Activated CD4-positive, alpha-beta T cell treated with anti-CD3 and anti-CD28 coated beads, Interleukin-2, amount 10 ng/mL, durations not matched to agents 24 days and 14 days (primary cell): ENCODE measurements around the gene ETV4. TPM values are rescaled to one million over a fixed set of nuclear protein-coding genes. Genes with fewer than 3 reads are reported as not detected.
"Not testable (repeated sequence)": the region's sequence is repeated elsewhere in the genome, so short reads cannot be mapped to it uniquely, and the experiment has no call there.

Source experiments
- DNase-seq: peaks from one replicate; pipeline ENCODE4 v3.0.0; 2022
- H3K27ac Mint-ChIP-seq: one replicate; pipeline ENCODE4 v1.8.0; 2022; ENCODE audit warnings: mild to moderate bottlenecking, mixed read lengths
- H3K27me3 Mint-ChIP-seq: one replicate; pipeline ENCODE4 v1.8.0; 2022; ENCODE audit warnings: mixed read lengths
- H3K36me3 Mint-ChIP-seq: one replicate; pipeline ENCODE4 v1.8.0; 2022; ENCODE audit warnings: low read depth, mild to moderate bottlenecking, mixed read lengths
- H3K4me1 Mint-ChIP-seq: one replicate; pipeline ENCODE4 v1.8.0; 2021; ENCODE audit warnings: mixed read lengths
- H3K4me3 Mint-ChIP-seq: one replicate; pipeline ENCODE4 v1.8.0; 2022; ENCODE audit warnings: mild to moderate bottlenecking, moderate library complexity, mixed read lengths
- H3K9me3 Mint-ChIP-seq: one replicate; pipeline ENCODE4 v1.8.0; 2021; ENCODE audit warnings: mixed read lengths
- intact Hi-C: fragments of 100-400 bp; cut with micrococcal nuclease; formaldehyde crosslinking; loops from one replicate; pipeline ENCODE4 v1.15.1; 2023
- total RNA-seq: library from RNA; stranded (reverse); gene quantifications from 2 replicates; pipeline ENCODE4 v1.2.3, GENCODE V29; 2022

Gene ETV4
- total RNA-seq, 1 donor from 2014 or later: 7.7 TPM

GRCh38 chr17:43528319-43528987 is 17.7 kb downstream of the ETV4 start:
- Mint-ChIP-seq H3K27me3 (no peaks in the 10 kb centered on the region), H3K27ac (no peak overlapping the region)

GRCh38 chr17:43526886-43527648 is 19.1 kb downstream of the ETV4 start:
- H3K4me3 Mint-ChIP-seq: no peak overlapping the region
- DNase-seq: no peak
- no peak overlapping the region for H3K27ac Mint-ChIP-seq
- no peaks in the 10 kb centered on the region for H3K4me1 Mint-ChIP-seq
- H3K36me3 Mint-ChIP-seq: peaks cover 25% of the 10 kb centered on the region
- H3K9me3 Mint-ChIP-seq: no peaks in the 10 kb centered on the region
- intact Hi-C loops: no loop called here
- no peaks in the 10 kb centered on the region for H3K27me3 Mint-ChIP-seq

More at GRCh38 chr17:43528319-43528987, 17.7 kb downstream of the ETV4 start:
- intact Hi-C loops: no loop called here
- Mint-ChIP-seq H3K9me3 (no peaks in the 10 kb centered on the region), H3K4me3 (no peak overlapping the region), H3K4me1 (no peaks in the 10 kb centered on the region), H3K36me3 (peaks cover 14% of the 10 kb centered on the region)
- no peak for DNase-seq

GRCh38 chr17:43524945-43525575 is 21.1 kb downstream of the ETV4 start:
- Mint-ChIP-seq H3K4me3 (no peak overlapping the region), H3K36me3 (peaks cover 41% of the 10 kb centered on the region), H3K27ac (no peak overlapping the region), H3K4me1 (no peaks in the 10 kb centered on the region), H3K27me3 (no peaks in the 10 kb centered on the region), H3K9me3 (no peaks in the 10 kb centered on the region)
- no peak for DNase-seq
- intact Hi-C loops: no loop called here

GRCh38 chr17:43521389-43521788 is 24.8 kb downstream of the ETV4 start:
- Mint-ChIP-seq H3K27ac (no peak overlapping the region), H3K27me3 (no peaks in the 10 kb centered on the region), H3K4me3 (no peak overlapping the region), H3K9me3 (no peaks in the 10 kb centered on the region), H3K4me1 (peaks cover 2% of the 10 kb centered on the region), H3K36me3 (peaks cover 63% of the 10 kb centered on the region)
- intact Hi-C loops: no loop called here
- DNase-seq: no peak

GRCh38 chr17:43517615-43518386 is 28.3 kb downstream of the ETV4 start:
- no peak overlapping the region for H3K4me3 Mint-ChIP-seq
- H3K9me3 Mint-ChIP-seq: no peaks in the 10 kb centered on the region
- H3K36me3 Mint-ChIP-seq: peaks cover 50% of the 10 kb centered on the region
- peaks cover 2% of the 10 kb centered on the region for H3K4me1 Mint-ChIP-seq
- no peaks in the 10 kb centered on the region for H3K27me3 Mint-ChIP-seq
- H3K27ac Mint-ChIP-seq: no peak overlapping the region
- intact Hi-C loops: no loop called here
- DNase-seq: no peak

GRCh38 chr17:43517161-43517560 is 29.0 kb downstream of the ETV4 start:
- intact Hi-C loops: no loop called here
- H3K27me3 Mint-ChIP-seq: no peaks in the 10 kb centered on the region
- DNase-seq: no peak
- H3K27ac Mint-ChIP-seq: no peak overlapping the region
- peaks cover 2% of the 10 kb centered on the region for H3K4me1 Mint-ChIP-seq
- H3K4me3 Mint-ChIP-seq: no peak overlapping the region
- H3K36me3 Mint-ChIP-seq: peaks cover 53% of the 10 kb centered on the region
- H3K9me3 Mint-ChIP-seq: no peaks in the 10 kb centered on the region

GRCh38 chr17:43515656-43516055 is 30.5 kb downstream of the ETV4 start:
- Mint-ChIP-seq H3K4me1 (peaks cover 2% of the 10 kb centered on the region), H3K4me3 (no peak overlapping the region), H3K27ac (no peak overlapping the region), H3K36me3 (peaks cover 50% of the 10 kb centered on the region), H3K9me3 (no peaks in the 10 kb centered on the region), H3K27me3 (no peaks in the 10 kb centered on the region)
- intact Hi-C loops: no loop called here
- no peak for DNase-seq

- intact Hi-C loops, H3K27me3 Mint-ChIP-seq, H3K9me3 Mint-ChIP-seq, H3K4me1 Mint-ChIP-seq, H3K27ac Mint-ChIP-seq, H3K4me3 Mint-ChIP-seq, DNase-seq: not testable (repeated sequence)
- peaks cover 46% of the 10 kb centered on the region for H3K36me3 Mint-ChIP-seq
These were observed 34.9 kb downstream of the ETV4 start for GRCh38 chr17:43511199-43511598.

GRCh38 chr17:43509440-43509839 is 36.7 kb downstream of the ETV4 start:
- H3K4me3 Mint-ChIP-seq, H3K9me3 Mint-ChIP-seq, intact Hi-C loops, H3K27me3 Mint-ChIP-seq, H3K27ac Mint-ChIP-seq, DNase-seq, H3K4me1 Mint-ChIP-seq: not testable (repeated sequence)
- H3K36me3 Mint-ChIP-seq: peaks cover 48% of the 10 kb centered on the region

- H3K36me3 Mint-ChIP-seq: peaks cover 36% of the 10 kb centered on the region
- DNase-seq: no peak
- no peaks in the 10 kb centered on the region for H3K9me3 Mint-ChIP-seq
- no peak overlapping the region for H3K4me3 Mint-ChIP-seq
- intact Hi-C loops: no loop called here
- peaks cover 2% of the 10 kb centered on the region for H3K4me1 Mint-ChIP-seq
- no peak overlapping the region for H3K27ac Mint-ChIP-seq
- H3K27me3 Mint-ChIP-seq: no peaks in the 10 kb centered on the region
These were observed 55.5 kb downstream of the ETV4 start for GRCh38 chr17:43490621-43491020.

GRCh38 chr17:43483674-43484551 is 62.2 kb downstream of the ETV4 start, which contains the start of gene DHX8:
TSS of gene DHX8 (plus strand) at chr17:43483975. CDS start at chr17:43484038, 63 bp downstream.
- Mint-ChIP-seq H3K4me1 (peaks cover 21% of the 10 kb centered on the region), H3K4me3 (peak within 1 kb of the TSS; percentile 100), H3K27ac (peak within 1 kb of the TSS; percentile 99), H3K27me3 (no peaks in the 10 kb centered on the region), H3K9me3 (no peaks in the 10 kb centered on the region), H3K36me3 (peaks cover 6% of the 10 kb centered on the region)
- DNase-seq: peak; percentile 100
- intact Hi-C loops: loop anchor here (1.0 to 10.0 kb wide), 6 partner anchors 86 to 521 kb away; partner anchors contain the start of genes ARL4D and NAGS

GRCh38 chr17:43482103-43483012 is 63.8 kb downstream of the ETV4 start:
- Mint-ChIP-seq H3K4me3 (no peak overlapping the region), H3K27me3 (no peaks in the 10 kb centered on the region), H3K4me1 (peaks cover 20% of the 10 kb centered on the region), H3K9me3 (no peaks in the 10 kb centered on the region), H3K27ac (peak overlapping the region; percentile 99), H3K36me3 (peaks cover 6% of the 10 kb centered on the region)
- peak; percentile 61 for DNase-seq
- intact Hi-C loops: loop anchor here (1.0 to 10.0 kb wide), 6 partner anchors 84 to 522 kb away; partner anchors contain the start of genes ARL4D and NAGS
